ENCODE results near the gene RAB15. TPM values are rescaled to one million over a fixed set of nuclear protein-coding genes. Genes with fewer than 3 reads are reported as not detected.

Gene RAB15
- total and polyA plus RNA-seq, 2 of the 8 experiments (the other 6 are each of a cell fraction or from before 2014, with no cell fraction given): 38.8 to 58.1 TPM

DNA sequence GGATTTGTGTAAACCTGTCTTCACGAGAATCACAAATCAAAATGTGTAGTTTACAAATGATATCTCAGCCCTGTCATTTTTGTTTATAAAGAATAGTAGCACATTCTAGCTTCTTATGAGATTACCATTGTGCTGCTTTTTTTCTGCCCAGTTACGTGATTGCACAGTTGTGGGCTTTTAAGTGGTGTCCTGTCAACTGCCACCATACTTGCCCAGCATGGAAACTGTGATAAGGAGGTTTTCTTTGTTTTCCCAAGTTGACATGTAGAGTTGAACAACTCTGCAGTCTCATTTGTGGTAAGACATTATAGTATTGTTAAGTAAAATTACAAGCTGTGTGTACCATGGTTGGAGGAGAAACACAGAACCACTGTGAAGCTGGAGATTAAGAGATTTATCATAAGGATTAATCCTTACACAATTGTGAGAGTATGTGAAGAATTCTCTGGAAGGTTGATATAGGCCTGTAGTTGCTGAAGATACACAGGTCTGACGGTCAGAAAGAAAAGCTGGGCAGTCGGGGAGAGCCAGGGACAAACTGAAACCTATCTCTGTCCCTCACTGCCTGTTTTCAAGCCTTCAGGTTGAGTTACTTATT, 45.6 kb downstream of the RAB15 start:
- H2BK120ac ChIP-seq (replicated peaks; ENCODE audit: low read depth, low read length): no peak overlapping the region
- POLR2A ChIA-PET (ENCODE audit: partially characterized antibody): interaction anchor here (0.8 to 2.0 kb wide), 4 partner anchors 9 to 19 kb away, joined by 3 to 7 read pairs (median 4); partner anchors contain the start of genes CHURC1 and GPX2
- H4K8ac ChIP-seq (ENCODE audit: extremely low read depth, insufficient read depth, low read length): no peak overlapping the region
- H3K23me2 ChIP-seq (ENCODE audit: low read depth, low read length): no peaks in the 10 kb centered on the region
- H4K20me1 ChIP-seq (replicated peaks in 1 of 2; ENCODE audit: control insufficient read depth in 1 of 2, insufficient read depth in 2 of 2, low read length in 2 of 2): no peaks in the 10 kb centered on the region
- H3K4ac ChIP-seq (replicated peaks; ENCODE audit: insufficient read length, low read depth, low read length): no peak overlapping the region
- H3K9me3 ChIP-seq (ENCODE audit: insufficient read depth in 2 of 2, low read depth in 1 of 2, low read length in 1 of 2): no peaks in the 10 kb centered on the region
- H3K23ac ChIP-seq (ENCODE audit: insufficient read length): no peak overlapping the region
- no peak overlapping the region for H2BK5ac ChIP-seq (ENCODE audit: low read depth, low read length)
- peaks cover 4 to 29% (median 9%) of the 10 kb centered on the region in 4 experiments for H3K36me3 ChIP-seq (ENCODE audit: control insufficient read depth in 2 of 4, insufficient read depth in 4 of 4, low read length in 3 of 4)
- CTCF ChIA-PET (ENCODE audit: partially characterized antibody): interaction anchor here (0.9 to 1.5 kb wide), 5 partner anchors 10 to 104 kb away, joined by 3 to 7 read pairs (median 4); no protein-coding TSS in a partner anchor
- H4K91ac ChIP-seq (replicated peaks; ENCODE audit: insufficient read length, low read length): no peak overlapping the region
- H3K79me2 ChIP-seq (ENCODE audit: control insufficient read depth in 1 of 2, insufficient read depth in 2 of 2, low read length in 2 of 2): no peaks in the 10 kb centered on the region
- no peak overlapping the region for H3K4me2 ChIP-seq (ENCODE audit: insufficient read depth in 1 of 2, low read depth in 2 of 2, low read length in 2 of 2)
- no peak overlapping the region for H3K14ac ChIP-seq (ENCODE audit: insufficient read length)
- H4K5ac ChIP-seq (ENCODE audit: insufficient read length, low read depth, low read length): no peak overlapping the region
- H3K4me3 ChIP-seq (ENCODE audit: extremely low read depth in 1 of 4, insufficient read depth in 2 of 4, low read depth in 3 of 4, low read length in 4 of 4): no peak overlapping the region
- 94% methylated on average over 4 of the region's 4 CpGs; no CpG with 5 or more reads in 1 of the 2 experiments for WGBS, 2 experiments (ENCODE audit: extremely low coverage in 1 of 2, insufficient coverage in 1 of 2, insufficient read length in 1 of 2, insufficient replicate concordance in 2 of 2, low coverage in 1 of 2, low lambda C conversion rate in 2 of 2, missing lambda C conversion rate in 1 of 2)
- H3K27ac ChIP-seq (ENCODE audit: low read depth, low read length): no peak overlapping the region
- DNase-seq (ENCODE audit: low read depth in 1 of 2, low spot score in 2 of 2): no peak
- H3K79me1 ChIP-seq (ENCODE audit: low read depth, low read length): no peaks in the 10 kb centered on the region
- peaks cover 0 to 3% (median 0%) of the 10 kb centered on the region in 4 experiments; a peak in 1 of 7 replicates for H3K4me1 ChIP-seq (replicated peaks in 1 of 4; ENCODE audit: control insufficient read depth in 3 of 4, insufficient read depth in 4 of 4, low read length in 3 of 4)
- no peak overlapping the region for H2AFZ ChIP-seq (ENCODE audit: low read length)
- no peak overlapping the region for H3K9ac ChIP-seq (replicated peaks in 1 of 4; ENCODE audit: extremely low read depth in 1 of 4, low read depth in 3 of 4, low read length in 3 of 4)
- no peak for FAIRE-seq
- no peaks in the 10 kb centered on the region for H3K27me3 ChIP-seq (replicated peaks in 1 of 4; ENCODE audit: control insufficient read depth in 3 of 4, extremely low read depth in 1 of 4, insufficient read depth in 3 of 4, low read length in 3 of 4)
- TF ChIP-seq CTBP2 (IDR thresholded peaks at IDR 0.05; ENCODE audit: borderline replicate concordance, insufficient read depth, insufficient read length, low read length): no peak
- no peak for TF ChIP-seq TBP (IDR thresholded peaks at IDR 0.05; ENCODE audit: low read depth, low read length)
- TF ChIP-seq SIN3A (conservative IDR thresholded peaks at IDR 0.05 in 1 of 2, IDR thresholded peaks at IDR 0.05 in 1 of 2; ENCODE audit: low read depth in 1 of 2, low read length in 2 of 2): no peak
- no peak for TF ChIP-seq KDM1A (IDR thresholded peaks at IDR 0.05; ENCODE audit: borderline replicate concordance, low read length)
- no peak for TF ChIP-seq SIX5 (IDR thresholded peaks at IDR 0.05; ENCODE audit: low read depth, low read length)
- TF ChIP-seq, protein P1, sequence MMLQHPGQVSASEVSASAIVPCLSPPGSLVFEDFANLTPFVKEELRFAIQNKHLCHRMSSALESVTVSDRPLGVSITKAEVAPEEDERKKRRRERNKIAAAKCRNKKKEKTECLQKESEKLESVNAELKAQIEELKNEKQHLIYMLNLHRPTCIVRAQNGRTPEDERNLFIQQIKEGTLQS (IDR thresholded peaks at IDR 0.05; ENCODE audit: insufficient read depth, low read depth, low read length): no peak
- TF ChIP-seq NANOG (IDR thresholded peaks at IDR 0.05; ENCODE audit: insufficient read depth, low read depth, low read length, poor library complexity, severe bottlenecking): no peak
- no peak for TF ChIP-seq BCL11A (IDR thresholded peaks at IDR 0.05; ENCODE audit: low read depth in 2 of 2, low read length in 2 of 2)
- TF ChIP-seq HDAC2 (IDR thresholded peaks at IDR 0.05; ENCODE audit: borderline replicate concordance in 1 of 2, low read depth in 2 of 2, low read length in 2 of 2): no peak
- TF ChIP-seq SP2 (IDR thresholded peaks at IDR 0.05; ENCODE audit: low read length): no peak
- H2BK15ac ChIP-seq (ENCODE audit: low read length): no peak overlapping the region
- H2BK20ac ChIP-seq (ENCODE audit: low read length): no peak overlapping the region
- H3K56ac ChIP-seq (replicated peaks; ENCODE audit: insufficient read length, low read depth, low read length): no peak overlapping the region
- H2AK5ac ChIP-seq (ENCODE audit: low read depth, low read length): no peak overlapping the region
- H2BK12ac ChIP-seq (ENCODE audit: low read depth, low read length): no peak overlapping the region
- H3K18ac ChIP-seq (ENCODE audit: extremely low read depth, low read length): no peak overlapping the region

Data from H1 (cell line).